Fibroblast of upper back skin (primary cell): ENCODE data around the gene CABLES1.

Experiments
- DNase-seq: peaks from one replicate; pipeline ENCODE4 v3.0.0-alpha.2; 2013

The CABLES1 gene

GRCh38 chr18:23113576-23113975, 21.7 kb upstream of the CABLES1 start:
- no peak for DNase-seq

GRCh38 chr18:23114171-23114881, 21.0 kb upstream of the CABLES1 start:
- no peak for DNase-seq

- no peak for DNase-seq
Measured at GRCh38 chr18:23114911-23115310, 20.4 kb upstream of the CABLES1 start.

GRCh38 chr18:23115683-23116096, 19.6 kb upstream of the CABLES1 start:
- DNase-seq = peak; percentile 90

- no peak for DNase-seq
Measured at GRCh38 chr18:23121133-23121532, 14.2 kb upstream of the CABLES1 start.

- DNase-seq = no peak
Measured at GRCh38 chr18:23122334-23123229, 12.7 kb upstream of the CABLES1 start.

- DNase-seq = no peak
Measured at GRCh38 chr18:23126376-23127056, 8.8 kb upstream of the CABLES1 start.

GRCh38 chr18:23127090-23127489, 8.2 kb upstream of the CABLES1 start:
- DNase-seq = no peak

- DNase-seq = no peak
Measured at GRCh38 chr18:23129355-23130002, 5.8 kb upstream of the CABLES1 start.

GRCh38 chr18:23131693-23132319, 3.5 kb upstream of the CABLES1 start:
- peak; percentile 85 for DNase-seq

- DNase-seq = no peak
Measured at GRCh38 chr18:23133860-23134779, 1.2 kb upstream of the CABLES1 start.

GRCh38 chr18:23135550-23136325, 453 bp downstream of the CABLES1 start:
- DNase-seq = no peak

- no peak for DNase-seq
Measured at GRCh38 chr18:23136326-23137096, 1.2 kb downstream of the CABLES1 start.

- no peak for DNase-seq
Measured at GRCh38 chr18:23137097-23137635, 1.9 kb downstream of the CABLES1 start.

GRCh38 chr18:23137788-23138216, 2.5 kb downstream of the CABLES1 start:
- no peak for DNase-seq

- no peak for DNase-seq
Measured at GRCh38 chr18:23138471-23138870, 3.2 kb downstream of the CABLES1 start.

- no peak for DNase-seq
Measured at GRCh38 chr18:23141104-23141999, 6.1 kb downstream of the CABLES1 start.

GRCh38 chr18:23142251-23142929, 7.1 kb downstream of the CABLES1 start:
- no peak for DNase-seq
